Calu3 (cell line): ENCODE measurements around the gene B4GAT1. TPM values are rescaled to one million over a fixed set of nuclear protein-coding genes. Genes with fewer than 3 reads are reported as not detected.
"Not testable (repeated sequence)": the region's sequence is repeated elsewhere in the genome, so short reads cannot be mapped to it uniquely, and the experiment has no call there.

Experiments
- BruUV-seq: library from RNA; stranded (reverse); fragments of 400-500 nt; replicated peaks from 2 replicates; lab custom pipeline; 2021; lab: Mats Ljungman, UMichigan
- CTCF ChIA-PET: fragments of 300-600 bp; sonication (Branson Sonifier 250); formaldehyde crosslinking; loops from one replicate; lab custom pipeline; 2022; ENCODE audit warnings: antibody characterized with exemption; lab: Charles Lee
- DNase-seq: peaks from one replicate; pipeline ENCODE4 v3.0.0; 2022
- H3K27ac Mint-ChIP-seq: one replicate; pipeline ENCODE4 v1.8.0; 2022; ENCODE audit warnings: mixed read lengths; ENCODE audit not compliant: unreplicated experiment
- H3K27me3 Mint-ChIP-seq: one replicate; pipeline ENCODE4 v1.8.0; 2022; ENCODE audit warnings: mixed read lengths; ENCODE audit not compliant: unreplicated experiment
- H3K36me3 Mint-ChIP-seq: one replicate; pipeline ENCODE4 v1.8.0; 2022; ENCODE audit warnings: mild to moderate bottlenecking, moderate library complexity, mixed read lengths; ENCODE audit not compliant: insufficient read depth, unreplicated experiment
- H3K4me1 Mint-ChIP-seq: one replicate; pipeline ENCODE4 v1.8.0; 2022; ENCODE audit warnings: mild to moderate bottlenecking, low read depth, mixed read lengths; ENCODE audit not compliant: unreplicated experiment
- H3K4me3 Mint-ChIP-seq: one replicate; pipeline ENCODE4 v1.8.0; 2022; ENCODE audit warnings: mild to moderate bottlenecking, low read depth, moderate library complexity, mixed read lengths; ENCODE audit not compliant: unreplicated experiment
- H3K9me3 Mint-ChIP-seq: one replicate; pipeline ENCODE4 v1.8.0; 2022; ENCODE audit warnings: low read depth, mixed read lengths; ENCODE audit not compliant: unreplicated experiment
- CTCF ChIP-seq: fragments of 200-600 bp; IDR thresholded peaks from one replicate; pipeline ENCODE4 v1.8.0; 2022; ENCODE audit warnings: antibody characterized with exemption; ENCODE audit not compliant: unreplicated experiment
- intact Hi-C: fragments of 100-400 bp; cut with micrococcal nuclease; formaldehyde crosslinking; loops from one replicate; pipeline ENCODE4 v1.10.0; 2022; ENCODE audit not compliant: unreplicated experiment
- total RNA-seq: library from RNA; stranded (reverse); gene quantifications from 2 replicates; pipeline ENCODE4 v1.2.3, GENCODE V29; 2022

B4GAT1 gene
- total RNA-seq, 1 experiment from 2014 or later: 11.8 TPM

GRCh38 chr11:66359662-66360087 lies 12.2 kb upstream of the B4GAT1 start:
- H3K4me1 Mint-ChIP-seq: no peaks in the 10 kb centered on the region
- intact Hi-C loops: no loop called here
- TF ChIP-seq CTCF: no peak
- no peak for DNase-seq
- H3K27ac Mint-ChIP-seq: no peak overlapping the region
- CTCF ChIA-PET: no interaction called here
- BruUV-seq: no TSS peak
- no peak overlapping the region for H3K4me3 Mint-ChIP-seq
- H3K9me3 Mint-ChIP-seq: no peaks in the 10 kb centered on the region
- peaks cover 66% of the 10 kb centered on the region for H3K36me3 Mint-ChIP-seq
- no peaks in the 10 kb centered on the region for H3K27me3 Mint-ChIP-seq

- H3K9me3 Mint-ChIP-seq, intact Hi-C loops, BruUV-seq, H3K27me3 Mint-ChIP-seq, DNase-seq: not testable (repeated sequence)
- H3K4me1 Mint-ChIP-seq: peaks cover 10% of the 10 kb centered on the region
- H3K27ac Mint-ChIP-seq: peak overlapping the region; percentile 39
- CTCF ChIA-PET: interaction anchor here (0.7 to 1.0 kb wide), 2 partner anchors 61 to 213 kb away, joined by 3 read pairs; partner anchors contain the start of gene YIF1A
- peak overlapping the region; percentile 38 for H3K4me3 Mint-ChIP-seq
- peaks cover 22% of the 10 kb centered on the region for H3K36me3 Mint-ChIP-seq
These were observed 3.3 kb upstream of the B4GAT1 start for GRCh38 chr11:66350560-66351235.

- H3K9me3 Mint-ChIP-seq: no peaks in the 10 kb centered on the region
- peaks cover 36% of the 10 kb centered on the region for H3K36me3 Mint-ChIP-seq
- CTCF ChIA-PET: no interaction called here
- no peak overlapping the region for H3K27ac Mint-ChIP-seq
- DNase-seq: no peak
- no peak for TF ChIP-seq CTCF
- intact Hi-C loops: no loop called here
- peaks cover 11% of the 10 kb centered on the region for H3K4me1 Mint-ChIP-seq
- no peaks in the 10 kb centered on the region for H3K27me3 Mint-ChIP-seq
- BruUV-seq: no TSS peak
- H3K4me3 Mint-ChIP-seq: no peak overlapping the region
These were observed 1.6 kb upstream of the B4GAT1 start for GRCh38 chr11:66349084-66349386.

- DNase-seq: no peak
- Mint-ChIP-seq H3K4me1 (peaks cover 24% of the 10 kb centered on the region), H3K27ac (no peak overlapping the region), H3K9me3 (no peaks in the 10 kb centered on the region), H3K27me3 (no peaks in the 10 kb centered on the region), H3K4me3 (peak overlapping the region; percentile 78), H3K36me3 (peaks cover 45% of the 10 kb centered on the region)
- intact Hi-C loops: no loop called here
- CTCF ChIA-PET: interaction anchor here (0.5 to 1.9 kb wide), 2 partner anchors 13 to 39 kb away, joined by 6 to 8 read pairs; no protein-coding TSS in a partner anchor
- no peak for TF ChIP-seq CTCF
- no TSS peak for BruUV-seq
These were observed 679 bp downstream of the B4GAT1 start for GRCh38 chr11:66346476-66347424.
